H1 (cell line): ENCODE data around the gene LEPR. TPM values are rescaled to one million over a fixed set of nuclear protein-coding genes. Genes with fewer than 3 reads are reported as not detected.

Experiments used
- CTCF ChIA-PET: fragments of 300-600 bp; sonication (Branson Sonifier 250); formaldehyde crosslinking; loops from one replicate; lab custom pipeline; 2021; ENCODE audit not compliant: partially characterized antibody; lab: Charles Lee
- POLR2A ChIA-PET: fragments of 300-600 bp; sonication (Branson Sonifier 250); formaldehyde crosslinking; loops from one replicate; lab custom pipeline; 2021; ENCODE audit warnings: inconsistent platforms; ENCODE audit not compliant: partially characterized antibody; lab: Charles Lee
- DNase-seq, 2 experiments: peaks; one replicate each; pipeline versions ENCODE4 v3.0.0 to v3.0.0-alpha.2; 2010 to 2022; ENCODE audit warnings: low spot score in 2 of 2, low read depth in 1 of 2, mixed read lengths in 1 of 2
- FAIRE-seq: peaks from 2 replicates; lab custom pipeline; 2011; peaks lifted over from hg19 to GRCh38; lab: Jason Lieb, UNC
- H2AFZ ChIP-seq: 2 replicates; pipeline ENCODE4 v1.8.1; 2012; ENCODE audit warnings: low read length, inconsistent platforms
- H2AK5ac ChIP-seq: 2 replicates; pipeline ENCODE4 v1.6.1; 2013; ENCODE audit warnings: low read depth, low read length
- H2BK120ac ChIP-seq: replicated peaks from 2 replicates; pipeline ENCODE3; 2013; ENCODE audit warnings: low read depth, low read length, inconsistent platforms
- H2BK12ac ChIP-seq: 2 replicates; pipeline ENCODE4 v1.6.1; 2013; ENCODE audit warnings: low read depth, low read length
- H2BK15ac ChIP-seq: 2 replicates; pipeline ENCODE4 v1.6.1; 2013; ENCODE audit warnings: low read length
- H2BK20ac ChIP-seq: 2 replicates; pipeline ENCODE4 v1.6.1; 2013; ENCODE audit warnings: low read length
- H2BK5ac ChIP-seq: 2 replicates; pipeline ENCODE4 v1.6.1; 2013; ENCODE audit warnings: low read depth, low read length
- H3K14ac ChIP-seq: 2 replicates; pipeline ENCODE4 v1.6.1; 2013; ENCODE audit warnings: inconsistent platforms; ENCODE audit not compliant: insufficient read length
- H3K18ac ChIP-seq: 2 replicates; pipeline ENCODE4 v1.6.1; 2013; ENCODE audit warnings: low read length; ENCODE audit errors: extremely low read depth
- H3K23ac ChIP-seq: 2 replicates; pipeline ENCODE4 v1.6.1; 2013; ENCODE audit warnings: inconsistent platforms; ENCODE audit not compliant: insufficient read length
- H3K23me2 ChIP-seq: 2 replicates; pipeline ENCODE4 v1.6.1; 2013; ENCODE audit warnings: low read depth, low read length
- H3K27ac ChIP-seq: 2 replicates; pipeline ENCODE4 v1.6.1; 2011; ENCODE audit warnings: low read depth, low read length, inconsistent platforms
- H3K27me3 ChIP-seq, 4 experiments: replicated peaks in 1 of 4; 1 replicate in 1 of 4; 2 replicates in 3 of 4; pipeline versions ENCODE4 v1.6.1 to v1.8.1; 2011 to 2013; ENCODE audit warnings: low read length in 3 of 4, mild to moderate bottlenecking in 3 of 4, inconsistent platforms in 2 of 4, mixed read lengths in 2 of 4, moderate library complexity in 1 of 4; ENCODE audit not compliant: control insufficient read depth in 3 of 4, insufficient read depth in 3 of 4; ENCODE audit errors: extremely low read depth in 1 of 4
- H3K36me3 ChIP-seq, 4 experiments: 2 replicates each; pipeline versions ENCODE4 v1.6.1 to v1.8.1; 2011 to 2013; ENCODE audit warnings: mild to moderate bottlenecking in 4 of 4, low read length in 3 of 4, moderate library complexity in 2 of 4, control low read depth in 1 of 4, inconsistent platforms in 1 of 4; ENCODE audit not compliant: insufficient read depth in 4 of 4, control insufficient read depth in 2 of 4
- H3K4ac ChIP-seq: replicated peaks from 2 replicates; pipeline ENCODE3; 2013; ENCODE audit warnings: low read length, low read depth, mixed read lengths, inconsistent platforms; ENCODE audit not compliant: insufficient read length
- H3K4me1 ChIP-seq, 4 experiments: replicated peaks in 1 of 4; 1 replicate in 1 of 4; 2 replicates in 3 of 4; pipeline versions ENCODE4 v1.6.1 to v1.8.1; 2011 to 2013; ENCODE audit warnings: low read length in 3 of 4, inconsistent platforms in 2 of 4, mixed read lengths in 1 of 4; ENCODE audit not compliant: insufficient read depth in 4 of 4, control insufficient read depth in 3 of 4
- H3K4me2 ChIP-seq, 2 experiments: 2 replicates each; pipeline versions ENCODE4 v1.6.1 to v1.8.1; 2011 to 2013; ENCODE audit warnings: low read depth in 2 of 2, low read length in 2 of 2, control low read depth in 1 of 2, inconsistent platforms in 1 of 2, mild to moderate bottlenecking in 1 of 2; ENCODE audit not compliant: insufficient read depth in 1 of 2
- H3K4me3 ChIP-seq, 4 experiments: fragments of 200-600, 300-600 bp in 1 of 4; sonication (generic), shearing (Covaris generic), sonication (Bioruptor Twin) in 1 of 4; 2 replicates each; pipeline versions ENCODE4 v1.5.1 to v1.8.1; 2011 to 2016; ENCODE audit warnings: low read length in 4 of 4, low read depth in 3 of 4, control low read depth in 2 of 4, inconsistent platforms in 2 of 4, mild to moderate bottlenecking in 2 of 4, mixed read lengths in 1 of 4, moderate library complexity in 1 of 4; ENCODE audit not compliant: insufficient read depth in 2 of 4; ENCODE audit errors: extremely low read depth in 1 of 4
- H3K56ac ChIP-seq: replicated peaks from 2 replicates; pipeline ENCODE3; 2013; ENCODE audit warnings: low read depth, mild to moderate bottlenecking, mixed read lengths, low read length, inconsistent platforms; ENCODE audit not compliant: insufficient read length
- H3K79me1 ChIP-seq: 2 replicates; pipeline ENCODE4 v1.6.1; 2013; ENCODE audit warnings: low read depth, low read length, control low read depth
- H3K79me2 ChIP-seq, 2 experiments: 2 replicates each; pipeline versions ENCODE4 v1.6.1 to v1.8.1; 2012 to 2013; ENCODE audit warnings: low read length in 2 of 2, mild to moderate bottlenecking in 2 of 2, inconsistent platforms in 1 of 2; ENCODE audit not compliant: insufficient read depth in 2 of 2, control insufficient read depth in 1 of 2
- H3K9ac ChIP-seq, 4 experiments: replicated peaks in 1 of 4; 1 replicate in 1 of 4; 2 replicates in 3 of 4; pipeline versions ENCODE4 v1.6.1 to v1.8.1; 2011 to 2013; ENCODE audit warnings: low read depth in 3 of 4, low read length in 3 of 4, control low read depth in 2 of 4, mild to moderate bottlenecking in 2 of 4, moderate library complexity in 2 of 4, inconsistent platforms in 1 of 4; ENCODE audit errors: extremely low read depth in 1 of 4
- H3K9me3 ChIP-seq, 2 experiments: 2 replicates each; pipeline versions ENCODE4 v1.6.1 to v1.8.1; 2012 to 2013; ENCODE audit warnings: mild to moderate bottlenecking in 2 of 2, moderate library complexity in 2 of 2, control low read depth in 1 of 2, inconsistent platforms in 1 of 2, low read depth in 1 of 2, low read length in 1 of 2, mixed read lengths in 1 of 2; ENCODE audit not compliant: insufficient read depth in 2 of 2
- H4K20me1 ChIP-seq, 2 experiments: replicated peaks in 1 of 2; 2 replicates each; pipeline versions ENCODE3 to v1.8.1; 2011 to 2013; ENCODE audit warnings: inconsistent platforms in 2 of 2, low read length in 2 of 2, mild to moderate bottlenecking in 1 of 2; ENCODE audit not compliant: insufficient read depth in 2 of 2, control insufficient read depth in 1 of 2
- H4K5ac ChIP-seq: 2 replicates; pipeline ENCODE4 v1.6.1; 2013; ENCODE audit warnings: low read length, low read depth, mixed read lengths, inconsistent platforms; ENCODE audit not compliant: insufficient read length
- H4K8ac ChIP-seq: 2 replicates; pipeline ENCODE4 v1.8.0; 2013; ENCODE audit warnings: mild to moderate bottlenecking, moderate library complexity, low read length, inconsistent platforms; ENCODE audit not compliant: insufficient read depth; ENCODE audit errors: extremely low read depth
- H4K91ac ChIP-seq: replicated peaks from 2 replicates; pipeline ENCODE3; 2013; ENCODE audit warnings: low read length, mixed read lengths, inconsistent platforms; ENCODE audit not compliant: insufficient read length
- CTCF ChIP-seq, 3 experiments: IDR thresholded peaks; 1 replicate in 2 of 3; 2 replicates in 1 of 3; pipeline versions ENCODE4 v1.5.1 to v1.6.1; 2011; ENCODE audit warnings: low read length in 3 of 3, mild to moderate bottlenecking in 3 of 3, inconsistent platforms in 2 of 3, low read depth in 1 of 3, moderate library complexity in 1 of 3; ENCODE audit not compliant: insufficient read depth in 1 of 3; ENCODE audit errors: control extremely low read depth in 1 of 3
- EGR1 ChIP-seq: IDR thresholded peaks from 2 replicates; pipeline ENCODE4 v1.6.1; 2011; ENCODE audit warnings: low read depth, low read length, borderline replicate concordance
- GTF2F1 ChIP-seq: IDR thresholded peaks from 2 replicates; pipeline ENCODE4 v1.6.1; 2012; ENCODE audit warnings: low read depth, low read length, improper control_type of control experiment, borderline replicate concordance
- KDM1A ChIP-seq: fragments of 200-600, 300-600 bp; sonication (generic); IDR thresholded peaks from 2 replicates; pipeline ENCODE4 v1.7.1; 2016; ENCODE audit warnings: mild to moderate bottlenecking, low read length, borderline replicate concordance
- RFX5 ChIP-seq: IDR thresholded peaks from 2 replicates; pipeline ENCODE4 v1.6.1; 2011; ENCODE audit warnings: low read depth, low read length, improper control_type of control experiment, borderline replicate concordance
- WGBS, 2 experiments: shearing (Covaris generic) in 1 of 2; methylation state at CpG; one replicate each; pipeline versions ENCODE4 v1.1.6 to v1.1.7; 2013 to 2015; ENCODE audit warnings: low lambda C conversion rate in 2 of 2, mixed read lengths in 2 of 2, inconsistent platforms in 1 of 2, low coverage in 1 of 2, missing lambda C conversion rate in 1 of 2; ENCODE audit not compliant: insufficient replicate concordance in 2 of 2, insufficient coverage in 1 of 2, insufficient read length in 1 of 2; ENCODE audit errors: extremely low coverage in 1 of 2, missing lambda C conversion rate in 1 of 2; 5-methylcytosine and 5-hydroxymethylcytosine counted together
- polyA plus RNA-seq, 7 experiments: library from polyadenylated mRNA; depleted of rRNA in 3 of 7; stranded (reverse) in 5 of 7; unstranded in 2 of 7; fragments of >200 nt in 5 of 7; fragments of 200-250 nt in 2 of 7; gene quantifications; 1 replicate in 5 of 7; 2 replicates in 1 of 7; 4 replicates in 1 of 7; pipeline versions ENCODE4 v1.2.1 to v1.2.3, GENCODE V29; 2011 to 2013; ENCODE audit warnings: missing spikeins in 2 of 7, mixed read lengths in 2 of 7
- total RNA-seq: library from RNA; stranded (reverse); fragmentation: NEBNext Ultra II Directional; extraction: Animal tissue kit (Norgen Biotek cat#: 25700); gene quantifications from 2 replicates; pipeline ENCODE4 v1.2.1, GENCODE V29; 2021

The LEPR gene
- total and polyA plus RNA-seq, 2 of the 8 experiments (the other 6 are each of a cell fraction or from before 2014, with no cell fraction given) = 1.3 to 3.9 TPM

- H2BK120ac ChIP-seq = no peak overlapping the region
- H4K20me1 ChIP-seq = no peaks in the 10 kb centered on the region
- TF ChIP-seq GTF2F1 (no peak), RFX5 (no peak), KDM1A (no peak), CTCF (IDR thresholded peaks at IDR 0.05; ENCODE audit: control extremely low read depth in 1 of 3, insufficient read depth in 1 of 3, low read depth in 1 of 3, low read length in 3 of 3) (no peak), EGR1 (no peak)
- no peak overlapping the region for H3K27ac ChIP-seq
- DNase-seq (no peak), FAIRE-seq (no peak)
- ChIA-PET CTCF (interaction anchor here (2.1 kb wide), 1 partner anchor 10 kb away, joined by 5 read pairs; no protein-coding TSS in a partner anchor), POLR2A (no interaction called here)
- H3K18ac ChIP-seq = no peak overlapping the region
- H3K4me3 ChIP-seq = no peak overlapping the region
- no peak overlapping the region for H2BK20ac ChIP-seq
- H4K5ac ChIP-seq = no peak overlapping the region
- H4K91ac ChIP-seq = no peak overlapping the region
- no peak overlapping the region for H2AFZ ChIP-seq
- no peak overlapping the region for H2BK12ac ChIP-seq
- H2AK5ac ChIP-seq = no peak overlapping the region
- no peak overlapping the region for H3K23ac ChIP-seq
- H3K36me3 ChIP-seq = no peaks in the 10 kb centered on the region
- H3K9me3 ChIP-seq = no peaks in the 10 kb centered on the region
- H3K23me2 ChIP-seq = no peaks in the 10 kb centered on the region
- WGBS, 2 experiments = 88% methylated on average over 1 of the region's 1 CpG; no CpG with 5 or more reads in 1 of the 2 experiments
- H3K27me3 ChIP-seq = no peaks in the 10 kb centered on the region
- peaks cover 0 to 3% (median under 1%) of the 10 kb centered on the region in 4 experiments; a peak in 5 of 7 replicates for H3K4me1 ChIP-seq
- no peak overlapping the region for H3K4me2 ChIP-seq
- H2BK15ac ChIP-seq = no peak overlapping the region
- H2BK5ac ChIP-seq = no peak overlapping the region
- no peak overlapping the region for H3K9ac ChIP-seq
- H3K79me1 ChIP-seq = no peaks in the 10 kb centered on the region
- H4K8ac ChIP-seq = no peak overlapping the region
- no peaks in the 10 kb centered on the region for H3K79me2 ChIP-seq
- H3K14ac ChIP-seq = no peak overlapping the region
- no peak overlapping the region for H3K4ac ChIP-seq
- H3K56ac ChIP-seq = no peak overlapping the region
Measured at GRCh38 chr1:65393928-65394327, 26.5 kb upstream of the LEPR start.
